Activated effector memory CD4-positive, alpha-beta T cell treated with Interleukin-2 at 50 U/mL for 16 hours (primary cell): ENCODE measurements around the gene NET1.

Source experiments
- DNase-seq: peaks from one replicate; pipeline ENCODE4 v3.0.0-alpha.2; 2020

NET1 gene

DNA sequence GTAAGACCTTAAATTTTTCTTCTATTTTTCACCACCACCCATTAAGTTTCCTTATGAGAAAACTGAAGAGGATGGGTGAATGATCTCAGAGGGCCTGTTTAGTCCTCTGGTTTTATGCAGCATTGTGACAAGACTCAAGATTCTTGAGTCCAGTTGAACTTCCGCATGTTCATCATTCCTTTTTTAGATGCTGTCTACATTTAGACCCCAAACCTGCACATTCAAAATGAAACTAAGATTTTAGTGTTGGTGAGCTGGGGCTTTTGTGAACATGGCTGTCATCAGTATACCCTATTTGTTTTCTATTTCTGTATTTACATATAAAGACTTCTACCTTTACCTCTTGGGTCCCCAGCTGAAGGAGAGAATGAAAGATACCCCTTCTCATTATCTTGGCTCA is 31.1 kb downstream of the NET1 start:
- DNase-seq, result no peak

GRCh38 chr10:5445006-5445405 is 32.6 kb downstream of the NET1 start:
- DNase-seq, result no peak

DNA sequence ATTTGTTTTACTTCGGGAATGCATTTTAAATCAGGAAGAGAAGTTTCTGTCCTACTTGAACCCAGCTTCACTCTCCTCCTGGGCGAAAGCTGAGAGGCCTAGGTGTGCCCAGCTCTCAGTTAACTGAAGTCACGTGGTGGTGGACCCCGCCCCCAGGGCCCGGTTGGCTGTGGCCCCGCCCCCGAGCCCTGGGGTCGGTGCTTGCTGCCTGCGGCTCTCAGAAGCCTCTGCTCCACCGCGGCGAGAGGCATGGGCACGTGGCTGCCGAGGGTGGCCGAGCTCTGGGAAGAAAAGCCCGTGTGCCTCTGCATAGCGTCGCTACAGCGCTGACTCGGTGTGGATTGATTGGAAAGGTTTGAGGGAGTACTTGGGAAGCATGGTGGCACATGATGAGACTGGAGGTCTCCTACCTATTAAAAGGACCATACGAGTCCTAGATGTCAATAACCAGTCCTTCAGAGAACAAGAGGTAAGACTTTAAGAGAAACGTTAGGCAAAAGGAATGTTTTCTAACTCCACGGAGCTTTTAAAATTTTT is 34.1 kb downstream of the NET1 start:
- peak; percentile 51 for DNase-seq

DNA sequence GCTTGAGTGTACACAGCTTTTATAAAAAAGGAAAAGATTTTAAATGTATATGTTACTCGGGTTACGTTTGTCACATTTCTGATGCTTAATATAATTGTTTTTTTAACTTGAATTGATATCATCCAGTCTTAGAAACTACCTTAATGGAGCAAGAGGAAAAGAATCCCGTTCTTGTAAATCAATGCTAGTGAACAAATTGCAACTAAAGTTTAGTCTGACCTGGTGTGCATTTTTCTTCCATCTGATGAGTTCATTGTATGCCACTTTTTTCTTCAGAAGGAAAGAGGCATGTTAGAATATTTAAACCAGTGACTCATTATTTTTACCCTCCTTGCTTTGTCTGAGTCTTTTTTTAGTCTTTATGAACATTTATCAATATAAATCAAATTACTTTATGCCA is 34.7 kb downstream of the NET1 start:
- no peak for DNase-seq

GRCh38 chr10:5447611-5448071 is 35.3 kb downstream of the NET1 start:
- no peak for DNase-seq

GRCh38 chr10:5448333-5449001 is 36.1 kb downstream of the NET1 start:
- no peak for DNase-seq

DNA sequence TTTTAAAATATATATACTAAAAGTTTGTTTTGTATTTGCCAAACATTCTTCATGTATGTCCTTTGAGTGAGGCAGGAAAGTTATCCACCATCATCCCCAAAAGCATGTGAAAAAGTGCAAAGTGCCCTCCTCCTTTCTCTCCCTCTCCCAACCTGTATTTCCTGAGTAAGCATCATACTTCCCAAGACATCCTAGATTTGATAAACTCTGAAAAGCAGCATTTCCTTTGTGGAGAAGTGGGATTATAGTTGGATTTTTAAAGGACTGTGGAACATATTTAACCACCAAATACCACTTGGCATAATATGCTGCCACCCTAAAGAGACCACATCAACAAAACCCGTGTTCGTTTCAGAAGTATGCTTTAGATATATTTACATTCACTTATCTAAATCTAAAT is 36.9 kb downstream of the NET1 start:
- DNase-seq, result no peak

DNA sequence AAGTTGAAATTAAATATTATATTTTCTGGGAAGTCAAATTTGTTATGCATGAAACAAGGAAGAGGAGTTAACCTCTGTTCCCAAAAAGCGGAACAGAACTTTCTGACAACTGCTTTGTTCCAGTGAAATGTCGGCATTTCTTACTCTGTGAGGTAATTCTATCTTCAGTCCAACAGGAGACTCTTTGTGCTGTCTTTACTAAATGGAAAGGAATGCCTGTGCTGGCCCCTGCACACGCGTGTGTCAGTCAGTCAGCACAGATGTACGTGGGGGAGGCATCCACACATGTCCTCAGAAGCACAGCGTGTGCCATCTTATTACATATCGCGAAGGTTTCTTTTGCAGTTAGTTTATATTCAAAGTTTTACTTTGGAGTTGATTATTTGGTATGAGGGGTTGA is 37.5 kb downstream of the NET1 start:
- DNase-seq, result no peak

GRCh38 chr10:5450605-5451384 is 38.4 kb downstream of the NET1 start:
- DNase-seq, result no peak

DNA sequence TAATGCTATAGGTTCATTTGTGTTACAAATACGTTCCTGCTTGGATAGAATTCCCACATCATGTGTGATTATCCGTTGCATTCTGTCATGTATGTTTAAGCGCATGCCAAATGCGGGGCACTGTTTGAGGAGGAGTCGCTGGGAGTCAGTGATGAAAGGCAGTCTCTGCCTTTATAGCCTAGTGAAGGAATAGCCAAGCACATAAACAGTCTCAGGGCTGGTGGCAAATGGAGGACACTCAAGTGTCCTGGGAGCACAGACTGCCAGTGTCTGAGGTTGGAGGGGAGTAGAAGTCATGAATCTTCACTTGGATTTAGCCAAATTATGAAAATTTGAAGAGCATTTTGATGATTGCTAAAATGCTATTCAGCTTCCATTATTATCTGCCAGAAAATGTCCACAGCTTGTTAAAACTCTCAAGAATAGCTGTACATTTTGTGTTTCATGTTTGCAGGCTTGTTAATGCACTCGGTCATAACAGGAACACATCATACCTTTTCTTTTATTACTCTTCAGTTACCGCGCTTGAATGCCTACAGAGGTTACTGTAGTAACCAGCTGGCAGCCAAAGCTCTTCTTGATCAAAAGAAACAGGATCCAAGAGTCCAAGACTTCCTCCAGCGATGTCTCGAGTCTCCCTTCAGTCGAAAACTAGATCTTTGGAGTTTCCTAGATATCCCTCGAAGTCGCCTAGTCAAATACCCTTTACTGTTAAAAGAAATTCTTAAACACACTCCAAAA is 41.6 kb downstream of the NET1 start:
- no peak for DNase-seq

GRCh38 chr10:5456563-5456962 is 44.2 kb downstream of the NET1 start:
- no peak for DNase-seq

DNA sequence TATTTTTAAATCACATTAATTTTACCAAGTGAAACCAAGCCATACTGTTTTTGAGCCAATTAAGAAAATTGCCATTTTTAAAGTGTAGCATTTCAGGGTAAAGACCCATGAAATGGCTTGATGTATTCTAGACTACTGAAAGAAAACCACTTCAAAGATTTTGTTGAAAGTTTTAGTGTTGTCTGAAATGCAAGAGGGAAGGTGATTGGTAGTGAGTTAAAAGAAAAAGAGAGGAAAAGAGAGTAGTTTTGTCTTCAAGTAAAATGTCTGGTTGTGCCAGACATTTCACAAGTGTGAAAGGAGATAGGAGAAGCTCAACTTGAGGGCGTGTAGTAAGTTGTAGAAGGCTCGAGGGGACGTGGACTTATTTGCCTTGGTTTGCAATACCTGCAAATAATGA is 45.4 kb downstream of the NET1 start:
- no peak for DNase-seq

DNA sequence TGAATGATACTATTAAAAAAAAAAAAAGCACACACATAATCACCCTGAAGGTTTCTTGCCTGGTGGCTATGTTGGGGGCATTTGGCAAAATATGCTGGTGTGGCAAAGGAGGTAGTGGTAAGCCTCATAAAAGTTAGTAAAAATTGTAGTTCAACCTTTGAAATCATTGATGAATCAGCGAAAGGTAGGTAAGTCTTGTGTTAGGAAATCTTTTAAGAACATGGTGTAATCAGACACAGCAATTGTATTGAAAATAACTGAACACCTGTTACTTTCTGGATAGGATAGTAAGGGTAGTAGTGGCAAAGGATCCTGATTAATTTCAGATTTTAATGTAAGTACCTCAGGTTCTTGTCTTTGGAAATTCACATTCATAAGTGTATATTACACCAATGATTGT is 46.1 kb downstream of the NET1 start:
- no peak for DNase-seq

- no peak for DNase-seq
Observed at GRCh38 chr10:5458949-5459747, 46.8 kb downstream of the NET1 start.

DNA sequence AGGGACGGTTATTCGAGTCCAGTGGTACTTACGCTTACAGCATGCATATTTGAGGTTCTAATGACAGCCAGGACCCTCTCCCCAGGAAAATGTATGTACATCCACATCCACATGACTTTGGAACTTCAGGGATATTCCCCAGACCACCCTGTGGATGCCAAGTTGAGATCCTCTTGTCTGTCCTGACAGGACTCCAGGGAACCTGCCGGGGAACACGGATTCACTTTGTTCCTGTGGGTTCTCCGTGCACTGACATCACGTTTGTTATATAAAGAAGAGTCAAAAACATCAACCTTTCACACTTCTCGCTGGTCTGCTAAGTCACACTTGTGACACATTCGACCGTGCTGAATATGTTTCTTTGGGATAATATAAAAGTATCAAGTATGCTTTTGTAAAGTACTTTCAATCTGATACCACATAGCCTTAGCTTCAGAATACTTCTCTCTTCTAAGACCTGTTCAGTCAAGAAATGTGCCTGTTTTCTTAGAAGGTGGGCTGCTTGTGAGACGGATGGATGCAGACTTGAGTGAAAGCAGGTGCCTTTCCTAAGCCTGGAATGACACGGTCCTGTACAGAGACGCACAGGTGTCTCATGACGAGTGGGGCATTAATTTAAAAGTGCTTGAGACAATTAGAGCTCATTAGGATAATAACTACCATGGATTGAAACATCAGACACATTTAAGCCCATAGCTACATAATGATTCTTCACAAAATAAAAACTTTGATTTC is 48.3 kb downstream of the NET1 start:
- DNase-seq, result no peak

DNA sequence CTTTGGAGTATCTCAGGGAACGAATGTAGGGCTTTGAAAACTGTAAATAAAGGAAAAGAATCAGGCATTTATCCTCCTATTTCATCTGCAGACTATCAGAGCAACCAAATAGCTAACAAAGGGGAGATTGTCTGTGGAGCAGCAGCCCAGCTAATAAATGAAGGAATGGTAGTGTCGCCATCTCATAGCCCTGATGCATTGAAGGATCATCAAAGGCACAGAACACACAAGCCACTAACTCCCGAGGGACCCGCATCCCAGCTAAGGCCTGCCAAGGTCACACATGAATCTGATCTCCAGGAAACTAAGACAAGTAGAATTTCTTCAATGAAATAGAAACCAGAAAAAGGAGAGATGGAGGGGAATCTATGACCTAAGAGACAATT is 48.8 kb downstream of the NET1 start:
- no peak for DNase-seq

- no peak for DNase-seq
Observed at GRCh38 chr10:5461914-5462840, 49.8 kb downstream of the NET1 start.

- no peak for DNase-seq
Observed at GRCh38 chr10:5462841-5463293, 50.5 kb downstream of the NET1 start.

GRCh38 chr10:5464546-5464945 is 52.2 kb downstream of the NET1 start:
- no peak for DNase-seq

DNA sequence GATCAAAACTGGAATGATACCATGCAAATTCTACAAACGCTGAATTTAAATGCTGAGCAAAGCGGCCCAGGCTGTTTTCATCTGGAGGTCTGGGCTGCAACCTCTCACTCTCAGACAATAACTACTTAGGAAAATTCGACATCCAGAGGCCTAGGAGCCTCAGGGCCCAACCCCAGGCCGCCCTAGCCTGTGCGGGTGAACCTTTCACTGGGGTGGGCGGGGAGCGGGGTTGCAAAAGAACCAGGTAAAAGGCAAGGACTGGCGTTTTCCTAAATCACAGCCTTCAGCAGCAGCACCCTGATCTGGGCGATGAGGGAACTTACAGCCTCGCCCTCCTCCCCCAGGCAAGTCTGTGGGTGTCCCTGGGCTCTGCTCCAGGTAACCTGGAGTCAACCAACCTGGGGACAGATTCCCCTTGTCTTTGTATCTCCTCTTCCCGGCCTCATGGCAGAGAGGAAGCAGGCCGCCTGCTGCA is 53.7 kb downstream of the NET1 start:
- no peak for DNase-seq
